Coronary artery (tissue), 2 donors: ENCODE results near the gene RAB30.

ENCODE experiments used
- DNase-seq: peaks from one replicate; pipeline ENCODE4 v3.0.0-alpha.2; 2017; ENCODE audit warnings: low spot score
- H3K27ac ChIP-seq, 2 donors: fragments of 200-600 bp; sonication (generic); one replicate each; pipeline ENCODE4 v1.5.1; 2016 to 2019
- H3K4me3 ChIP-seq: fragments of 200-600 bp; sonication (generic); 2 replicates; pipeline ENCODE4 v1.5.1; 2016; ENCODE audit warnings: mild to moderate bottlenecking, moderate library complexity
- TF ChIP-seq, protein P1 (sequence below): fragments of 200-600 bp; sonication (generic); IDR thresholded peaks from one replicate; pipeline ENCODE4 v1.5.1; 2019; ENCODE audit warnings: antibody characterized with exemption

RAB30 gene

DNA sequence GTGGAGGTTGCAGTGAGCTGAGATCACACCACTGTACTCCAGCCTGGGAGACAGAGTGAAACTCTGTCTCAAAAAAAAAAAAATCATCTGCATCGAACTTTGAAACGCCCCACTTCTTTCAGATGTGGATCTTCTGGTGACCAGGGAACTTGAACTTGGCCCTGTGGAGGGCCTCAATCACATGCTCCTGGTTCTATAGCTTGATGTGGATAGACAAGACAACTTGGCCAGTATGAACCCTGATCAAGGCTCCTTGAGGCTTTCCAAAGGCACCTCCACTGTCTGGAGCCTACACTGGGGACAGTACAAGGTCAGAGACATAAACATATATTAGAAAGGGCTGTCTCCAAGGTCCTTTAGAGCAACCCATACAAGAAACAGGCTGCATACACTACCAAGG lies 30.6 kb downstream of the RAB30 start:
- no peak overlapping the region for H3K27ac ChIP-seq
- no peak overlapping the region for H3K4me3 ChIP-seq
- DNase-seq: no peak
- TF ChIP-seq, protein P1, sequence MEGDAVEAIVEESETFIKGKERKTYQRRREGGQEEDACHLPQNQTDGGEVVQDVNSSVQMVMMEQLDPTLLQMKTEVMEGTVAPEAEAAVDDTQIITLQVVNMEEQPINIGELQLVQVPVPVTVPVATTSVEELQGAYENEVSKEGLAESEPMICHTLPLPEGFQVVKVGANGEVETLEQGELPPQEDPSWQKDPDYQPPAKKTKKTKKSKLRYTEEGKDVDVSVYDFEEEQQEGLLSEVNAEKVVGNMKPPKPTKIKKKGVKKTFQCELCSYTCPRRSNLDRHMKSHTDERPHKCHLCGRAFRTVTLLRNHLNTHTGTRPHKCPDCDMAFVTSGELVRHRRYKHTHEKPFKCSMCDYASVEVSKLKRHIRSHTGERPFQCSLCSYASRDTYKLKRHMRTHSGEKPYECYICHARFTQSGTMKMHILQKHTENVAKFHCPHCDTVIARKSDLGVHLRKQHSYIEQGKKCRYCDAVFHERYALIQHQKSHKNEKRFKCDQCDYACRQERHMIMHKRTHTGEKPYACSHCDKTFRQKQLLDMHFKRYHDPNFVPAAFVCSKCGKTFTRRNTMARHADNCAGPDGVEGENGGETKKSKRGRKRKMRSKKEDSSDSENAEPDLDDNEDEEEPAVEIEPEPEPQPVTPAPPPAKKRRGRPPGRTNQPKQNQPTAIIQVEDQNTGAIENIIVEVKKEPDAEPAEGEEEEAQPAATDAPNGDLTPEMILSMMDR: no peak

DNA sequence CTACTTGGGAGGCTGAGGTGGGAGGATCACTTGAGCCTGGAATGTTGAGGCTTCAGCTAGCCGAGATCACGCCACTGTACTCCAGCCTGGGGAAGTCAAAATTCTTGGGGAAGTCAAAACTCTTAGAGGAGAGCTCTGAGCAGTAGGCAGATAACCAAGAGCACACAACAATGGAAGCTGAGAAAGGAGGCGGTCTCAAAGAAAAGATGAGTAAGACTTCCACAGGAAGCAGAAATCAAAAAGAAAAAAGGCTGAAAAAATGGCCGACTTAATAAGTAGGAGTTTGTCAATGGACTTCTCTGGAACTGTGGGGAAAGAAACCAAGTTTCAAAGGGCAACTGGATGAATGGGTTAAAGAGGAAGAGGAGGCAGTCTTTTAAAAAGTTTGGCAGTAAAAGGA lies 32.1 kb downstream of the RAB30 start:
- Histone ChIP-seq H3K27ac (no peak overlapping the region), H3K4me3 (no peak overlapping the region)
- TF ChIP-seq, protein P1: no peak
- DNase-seq: no peak

DNA sequence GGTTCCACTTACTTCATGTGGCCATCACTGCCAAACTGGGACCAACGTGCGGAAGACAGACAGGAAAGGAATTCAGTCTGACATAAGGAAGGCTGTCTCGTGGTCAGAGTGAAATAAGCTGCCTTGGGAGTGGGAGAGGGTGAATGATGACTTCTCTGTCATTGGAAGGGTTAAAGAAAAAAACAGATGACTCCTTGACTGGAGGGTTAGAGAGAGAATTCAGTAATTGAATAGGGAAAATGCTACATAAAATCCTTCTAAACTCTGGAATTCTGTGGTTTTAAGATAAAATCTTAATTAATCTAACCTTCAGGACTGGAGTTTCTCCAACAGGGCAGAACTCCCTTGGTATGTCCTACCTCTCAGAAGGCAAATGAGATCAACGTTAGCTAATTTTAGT lies 33.8 kb downstream of the RAB30 start:
- TF ChIP-seq, protein P1: no peak
- Histone ChIP-seq H3K27ac (no peak overlapping the region), H3K4me3 (no peak overlapping the region)
- no peak for DNase-seq

DNA sequence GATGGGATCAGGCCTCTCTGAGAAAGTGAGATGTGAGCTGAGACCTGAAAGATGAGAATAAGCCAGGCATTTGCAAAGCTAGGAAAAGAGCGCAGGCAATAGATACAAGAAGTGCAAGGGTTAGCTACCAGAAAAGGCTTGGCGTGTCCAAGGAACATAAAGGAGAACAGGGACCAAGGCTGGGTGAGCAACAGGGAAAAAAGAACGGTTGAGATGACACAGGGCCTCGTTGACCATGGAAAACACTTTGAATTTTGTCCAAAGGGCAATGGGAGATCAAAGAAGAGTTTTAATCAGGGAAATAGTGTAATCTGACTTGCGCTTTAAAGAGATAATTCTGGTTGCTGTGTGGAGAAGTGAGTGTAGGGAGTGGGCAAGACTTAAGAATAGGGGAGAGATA lies 35.0 kb downstream of the RAB30 start:
- Histone ChIP-seq H3K27ac (no peak overlapping the region), H3K4me3 (no peak overlapping the region)
- no peak for DNase-seq
- TF ChIP-seq, protein P1: no peak

DNA sequence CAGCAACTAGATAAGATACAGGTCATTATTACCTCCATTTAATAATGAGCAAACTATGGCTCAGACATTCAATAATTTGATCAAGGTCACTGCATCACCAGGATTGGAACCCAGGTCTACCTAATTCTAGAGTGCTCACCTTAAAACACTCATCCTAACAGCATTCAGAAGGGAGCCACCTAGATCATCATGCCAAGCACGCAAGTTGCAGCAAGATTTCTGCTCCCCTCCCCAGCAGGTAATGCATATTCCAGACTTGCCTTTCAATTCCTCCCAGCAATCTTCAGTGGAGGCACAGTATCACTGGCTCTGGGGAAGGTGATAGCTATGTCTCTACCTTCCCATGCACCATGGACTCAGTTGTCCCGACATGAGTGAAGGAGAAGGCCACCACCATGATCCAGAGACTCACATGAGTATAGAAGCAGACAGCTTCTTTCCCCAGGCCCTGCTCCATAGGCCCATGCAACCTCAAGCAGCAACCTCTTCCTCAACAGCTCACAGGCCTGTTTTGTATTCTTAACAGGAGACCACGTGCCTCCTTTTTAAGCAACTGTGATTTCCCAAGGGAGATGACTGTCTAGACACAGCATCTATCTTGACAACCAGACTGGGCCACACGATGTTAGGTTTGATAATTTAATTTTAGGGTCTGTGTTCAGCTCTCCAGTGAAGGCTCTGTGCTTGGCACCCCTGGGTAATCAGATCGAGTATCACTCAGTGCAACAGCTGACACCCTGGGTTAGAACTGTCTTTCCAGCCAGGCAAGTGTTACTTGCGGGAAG lies 36.4 kb downstream of the RAB30 start:
- H3K27ac ChIP-seq: peak overlapping the region in 1 of 2 donors; percentile 57
- H3K4me3 ChIP-seq: peak overlapping the region; percentile 7
- TF ChIP-seq, protein P1: no peak
- no peak for DNase-seq

DNA sequence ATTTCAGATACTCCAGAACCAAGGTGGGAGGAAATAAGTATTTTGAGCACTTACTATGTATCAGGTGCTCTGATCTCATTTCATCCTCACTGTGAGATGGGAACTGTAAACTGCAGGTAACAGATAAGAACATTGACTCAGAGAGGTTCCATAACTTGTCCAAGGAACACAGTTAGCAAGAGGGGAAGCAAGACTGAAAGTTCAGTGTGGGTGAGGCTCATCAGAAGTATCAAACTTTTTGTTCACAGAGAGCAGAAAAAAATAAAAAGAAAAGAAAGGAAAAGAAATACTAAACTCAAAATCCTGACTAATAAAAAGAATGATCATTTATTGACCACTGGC lies 37.1 kb downstream of the RAB30 start:
- Histone ChIP-seq H3K4me3 (peak overlapping the region; percentile 50), H3K27ac (peak overlapping the region; percentile 77 to 87)
- TF ChIP-seq, protein P1: no peak
- no peak for DNase-seq

DNA sequence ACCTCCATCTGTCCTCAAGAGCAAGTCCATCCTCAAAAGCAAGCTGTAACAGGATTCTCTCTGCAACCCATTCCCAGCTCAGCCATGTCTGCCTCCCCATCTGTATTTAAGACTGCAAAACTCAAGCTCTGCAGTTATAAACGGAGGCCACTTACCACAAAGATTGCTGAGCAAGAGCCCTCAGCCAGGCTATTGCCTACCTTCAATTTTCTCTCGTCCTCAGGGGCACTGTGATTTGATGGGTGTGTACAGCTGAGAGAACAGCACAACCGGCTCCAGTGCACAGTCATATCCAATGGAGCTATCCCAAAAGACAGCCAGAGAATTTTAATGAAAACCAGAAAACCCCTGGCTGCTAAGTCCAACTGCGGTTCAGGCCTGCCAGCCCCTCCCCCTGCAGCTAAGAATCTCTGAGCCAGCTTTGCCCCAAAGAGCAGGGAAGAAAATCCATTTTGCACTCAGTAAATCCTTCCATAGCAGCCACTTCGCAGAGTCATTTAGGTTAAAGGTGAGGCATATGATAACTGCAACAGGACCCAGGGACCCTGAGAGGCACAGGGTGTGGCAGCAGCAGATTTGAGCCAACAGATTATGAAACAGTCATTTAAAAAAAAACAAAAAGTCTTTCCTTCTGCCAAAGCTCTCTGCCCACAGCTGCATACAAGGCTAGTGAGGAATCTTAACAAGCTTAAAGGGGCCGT lies 37.6 kb downstream of the RAB30 start:
- H3K4me3 ChIP-seq: peak overlapping the region; percentile 50
- DNase-seq: no peak
- TF ChIP-seq, protein P1: no peak
- H3K27ac ChIP-seq: peak overlapping the region; percentile 77 to 87
